GM21619 (cell line): ENCODE measurements around the gene ASGR2.
"Not testable (repeated sequence)": the region's sequence is repeated elsewhere in the genome, so short reads cannot be mapped to it uniquely, and the experiment has no call there.

Source experiments
- ATAC-seq: cut with Tn5 transposase; IDR thresholded peaks from one replicate; pipeline ENCODE4 v1.9.1; 2021; ENCODE audit not compliant: unreplicated experiment

The ASGR2 gene

DNA sequence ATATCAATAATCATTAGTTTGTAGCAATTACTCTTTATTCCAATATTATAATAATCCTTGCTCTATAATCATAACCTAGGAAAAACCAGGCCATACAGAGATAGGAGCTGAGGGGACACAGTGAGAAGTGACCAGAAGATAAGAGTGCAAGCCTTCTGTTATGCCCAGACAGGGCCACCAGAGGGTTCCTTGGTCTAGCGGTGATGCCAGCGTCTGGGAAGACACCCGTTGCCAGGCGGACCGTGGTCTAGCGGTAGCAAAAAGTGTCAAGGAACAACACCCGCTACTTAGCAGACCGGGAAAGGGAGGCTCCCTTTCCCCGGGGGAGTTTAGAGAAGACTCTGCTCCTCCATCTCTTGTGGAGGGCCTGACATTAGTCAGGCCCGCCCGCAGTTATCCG is 11.8 kb upstream of the ASGR2 start:
- not testable (repeated sequence) for ATAC-seq

DNA sequence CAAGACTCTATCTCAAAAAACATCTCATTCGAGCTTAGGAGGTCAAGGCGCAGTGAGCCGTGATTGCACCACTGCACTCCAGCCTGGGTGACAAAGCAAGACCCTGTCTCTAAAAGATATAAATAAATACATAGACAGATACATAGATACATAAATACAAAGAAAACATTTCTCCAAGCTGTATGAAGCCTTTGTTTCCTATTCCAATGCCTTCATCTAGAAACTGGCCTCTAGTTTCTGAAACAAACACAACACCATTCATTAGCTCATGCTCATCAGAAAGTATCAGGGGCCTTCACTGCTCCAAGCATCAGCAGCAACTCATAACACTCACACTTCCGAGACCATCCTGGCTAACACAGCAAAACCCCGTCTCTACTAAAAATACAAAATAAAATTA is 10.3 kb upstream of the ASGR2 start:
- no peak for ATAC-seq

DNA sequence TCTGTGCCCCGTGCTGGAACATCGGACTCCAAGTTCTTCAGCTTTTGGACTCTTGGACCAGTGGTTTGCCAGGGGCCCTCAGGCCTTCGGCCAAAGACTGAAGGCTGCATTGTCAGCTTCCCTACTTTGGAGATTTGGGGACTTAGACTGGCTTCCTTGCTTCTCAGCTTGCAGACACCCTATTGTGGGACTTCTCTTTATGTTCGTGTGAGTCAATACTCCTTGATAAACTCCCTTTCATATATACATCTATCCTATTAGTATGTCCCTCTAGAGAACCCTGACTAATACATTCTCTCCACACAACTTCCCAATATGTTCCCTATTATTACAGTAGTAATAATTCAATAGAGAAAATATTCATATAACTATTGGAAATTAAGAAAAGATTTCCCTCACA is 9.2 kb upstream of the ASGR2 start:
- no peak for ATAC-seq

DNA sequence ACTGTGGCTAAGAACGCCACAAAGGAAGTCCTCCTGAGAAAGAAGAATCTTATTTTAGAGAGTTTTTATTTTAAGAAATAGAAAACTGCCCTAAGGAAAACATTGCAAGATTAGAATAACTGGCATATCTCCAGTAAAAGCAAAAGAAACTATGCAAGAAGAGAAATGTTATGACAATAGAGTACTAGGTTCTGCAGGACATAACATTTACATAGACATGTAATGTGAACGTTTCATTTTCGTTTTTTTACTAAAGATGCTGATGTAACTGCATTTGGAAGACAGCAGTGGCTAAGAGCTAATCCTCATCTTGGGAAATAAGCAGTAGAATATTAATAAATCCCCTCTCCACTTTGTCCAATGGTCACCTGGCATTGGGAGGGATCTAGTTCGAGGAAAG is 7.8 kb upstream of the ASGR2 start:
- ATAC-seq = no peak

DNA sequence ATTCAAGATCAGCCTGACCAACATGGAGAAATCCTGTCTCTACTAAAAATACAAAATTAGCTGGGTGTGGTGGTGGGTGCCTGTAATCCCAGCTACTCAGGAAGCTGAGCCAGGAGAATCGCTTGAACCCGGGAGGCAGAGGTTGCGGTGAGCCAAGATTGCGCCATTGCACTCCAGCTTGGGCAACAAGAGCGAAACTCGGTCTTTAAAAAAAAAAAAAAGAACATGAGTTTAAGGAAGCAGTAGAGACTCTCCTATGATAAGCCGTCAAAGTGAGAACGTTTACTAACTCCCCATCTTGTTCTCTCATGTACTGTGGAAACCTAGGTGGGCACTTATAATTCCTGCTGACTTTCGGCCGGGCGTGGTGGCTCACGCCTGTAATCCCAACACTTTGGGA is 6.0 kb upstream of the ASGR2 start:
- ATAC-seq = not testable (repeated sequence)

DNA sequence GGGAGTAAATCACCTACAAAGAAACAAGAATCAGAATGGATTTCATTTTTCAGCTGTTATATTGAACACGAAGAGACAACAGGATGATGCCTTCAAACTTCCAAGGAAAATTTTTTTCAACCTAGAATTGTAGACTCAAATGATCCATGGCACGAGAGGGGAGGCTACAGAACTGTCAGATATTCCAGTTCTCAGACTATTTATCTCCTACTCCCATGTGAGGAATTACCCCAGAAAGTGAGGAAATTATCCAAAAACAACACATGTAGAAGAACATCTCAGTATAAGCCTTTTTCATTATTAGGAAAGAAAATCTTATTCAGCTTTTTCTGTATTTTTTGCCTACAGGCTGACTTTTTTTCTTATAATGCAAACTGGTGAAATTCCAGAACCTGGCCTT is 5.5 kb upstream of the ASGR2 start:
- no peak for ATAC-seq

DNA sequence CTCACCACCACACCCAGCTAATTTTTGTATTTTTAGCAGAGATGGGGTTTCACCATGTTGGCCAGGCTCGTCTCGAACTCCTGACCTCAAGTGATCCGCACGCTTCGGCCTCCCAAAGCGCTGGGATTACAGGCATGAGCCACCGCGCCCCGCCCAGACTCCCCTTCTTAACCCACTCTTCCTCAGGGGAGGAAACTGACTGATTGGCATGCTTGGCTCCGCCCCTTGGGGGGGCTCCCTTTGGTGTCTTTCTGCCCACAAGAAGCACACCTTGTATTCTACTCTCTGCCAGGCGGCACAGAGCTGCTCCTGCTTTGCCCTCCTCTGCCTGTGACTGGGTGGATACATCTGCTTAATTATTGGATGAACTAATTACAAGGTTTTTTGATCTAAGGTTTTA is 4.7 kb upstream of the ASGR2 start:
- no peak for ATAC-seq

DNA sequence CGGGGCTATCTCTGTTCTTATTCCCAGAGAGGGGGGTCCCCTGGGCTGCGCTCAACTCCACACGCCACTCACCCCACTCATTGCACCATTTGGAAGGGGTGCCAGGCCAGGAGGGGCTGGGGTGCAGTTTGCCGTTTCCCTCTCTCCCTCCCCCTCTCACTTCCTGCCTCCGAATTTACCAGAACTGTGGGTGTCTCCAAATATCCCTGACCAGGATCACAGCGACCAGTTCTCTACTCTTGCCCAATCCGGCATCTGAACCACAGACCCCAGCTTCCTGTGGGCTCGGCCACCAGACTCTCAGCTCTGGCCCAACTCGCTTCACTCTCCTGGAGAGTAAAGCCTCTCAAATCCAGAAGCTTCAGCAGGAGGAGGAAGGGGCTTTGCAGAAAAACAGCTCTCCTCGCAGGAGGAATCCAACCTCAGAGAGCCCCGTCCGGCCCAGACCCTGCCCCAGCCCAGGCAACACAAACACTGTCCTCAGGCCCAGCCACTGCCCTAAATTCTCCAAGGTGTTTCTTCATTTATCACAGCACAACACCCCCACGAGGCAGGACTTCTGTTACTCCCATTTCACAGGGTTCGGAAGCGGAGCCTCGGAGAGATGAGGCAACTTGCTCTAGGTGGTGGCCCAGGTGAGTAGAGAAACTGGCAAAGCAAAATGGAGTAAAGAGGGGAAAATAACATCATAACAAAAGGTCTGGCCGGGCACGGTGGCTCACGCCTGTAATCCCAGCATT is 423 bp upstream of the ASGR2 start:
- no peak for ATAC-seq

DNA sequence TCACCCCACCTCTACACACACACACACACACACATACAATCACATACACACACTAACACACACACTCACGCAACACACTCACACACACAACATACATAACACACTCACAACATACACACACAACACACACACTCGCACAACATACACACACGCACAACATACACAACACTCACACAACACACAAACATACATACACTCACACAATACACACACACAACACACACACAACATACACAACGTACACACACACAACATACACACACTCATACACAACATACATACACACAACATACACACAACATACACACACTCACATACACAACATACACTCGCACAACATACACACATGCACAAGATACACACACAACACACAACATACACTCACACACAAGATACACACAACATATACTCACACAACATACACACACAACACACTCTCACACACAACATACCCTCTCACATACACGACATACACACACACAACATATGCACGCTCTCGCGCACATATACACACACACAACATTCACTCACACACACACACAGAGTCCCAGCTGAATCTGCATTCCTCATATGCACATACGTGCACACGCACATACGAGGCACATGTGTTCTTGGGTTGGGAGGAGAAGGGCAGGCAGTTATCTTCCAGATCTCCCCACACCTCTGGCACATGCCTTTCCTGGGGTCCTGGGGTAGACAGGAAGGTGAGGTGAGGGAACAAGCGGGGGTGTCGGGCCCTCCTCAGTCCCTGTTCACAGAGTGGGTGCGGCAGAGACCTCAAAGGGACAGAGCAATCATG is 1.1 kb downstream of the ASGR2 start:
- no peak for ATAC-seq

DNA sequence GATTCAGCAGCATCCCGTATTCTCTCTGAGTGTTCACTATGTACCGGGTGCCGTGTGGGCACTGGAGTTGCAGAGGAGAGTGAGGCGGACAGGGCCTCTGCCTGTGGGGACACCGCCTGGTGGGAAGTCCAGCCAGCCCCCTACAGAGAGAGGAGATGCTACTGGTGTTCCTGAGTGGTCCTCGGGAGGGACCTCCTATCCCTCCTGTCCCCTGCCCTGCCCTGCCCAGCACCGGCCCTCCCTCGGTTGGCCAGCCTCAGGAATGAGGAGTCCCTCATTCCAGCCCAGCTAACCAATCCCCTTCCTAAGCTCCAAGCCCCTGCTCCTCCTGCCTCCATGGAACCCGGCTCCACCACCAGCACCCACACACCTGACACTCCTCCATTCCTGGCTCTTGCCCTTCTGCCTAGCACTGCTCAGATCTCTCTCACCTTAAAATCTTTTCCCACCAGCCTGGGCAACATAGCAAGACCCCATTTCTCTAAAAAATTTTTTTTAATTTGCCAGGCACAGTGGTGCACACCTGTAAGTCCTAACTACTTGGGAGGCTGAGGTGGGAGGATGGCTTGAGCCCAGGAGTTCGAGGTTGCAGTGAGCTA is 2.0 kb downstream of the ASGR2 start:
- ATAC-seq = no peak

DNA sequence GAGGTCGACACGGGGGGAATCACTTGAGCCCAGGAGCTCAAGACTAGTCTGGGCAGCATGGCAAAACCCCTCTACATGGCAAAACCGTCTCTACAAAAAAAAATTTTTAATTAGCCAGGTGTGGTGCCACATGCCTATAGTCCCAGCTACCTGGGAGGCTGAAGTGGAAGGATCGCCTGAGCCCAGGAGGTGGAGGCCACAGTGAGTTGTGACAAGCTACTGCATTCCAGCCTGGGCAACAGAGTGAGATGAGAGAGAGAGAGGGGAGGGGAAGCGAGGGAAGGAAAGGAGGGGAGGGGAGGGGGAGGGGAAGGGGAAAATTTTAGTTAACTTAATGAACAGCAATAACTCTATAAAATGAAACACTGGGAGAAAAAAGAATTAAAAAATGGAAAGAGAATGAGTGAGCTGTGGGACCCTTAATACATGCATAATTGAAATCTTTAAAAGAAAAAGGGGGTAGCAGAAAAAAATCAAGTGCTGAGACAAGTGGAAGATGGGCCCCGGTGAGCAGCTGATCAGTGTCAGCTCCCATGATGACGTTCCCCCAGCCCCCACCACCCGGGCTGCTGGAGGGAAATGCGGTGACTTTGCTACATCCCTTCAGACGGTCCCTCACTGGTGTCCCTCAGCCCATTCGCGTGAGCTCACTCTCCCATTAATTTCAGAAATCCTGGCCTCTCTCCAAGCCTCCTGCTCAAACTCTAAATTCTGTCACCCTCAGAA is 2.7 kb downstream of the ASGR2 start:
- no peak for ATAC-seq

DNA sequence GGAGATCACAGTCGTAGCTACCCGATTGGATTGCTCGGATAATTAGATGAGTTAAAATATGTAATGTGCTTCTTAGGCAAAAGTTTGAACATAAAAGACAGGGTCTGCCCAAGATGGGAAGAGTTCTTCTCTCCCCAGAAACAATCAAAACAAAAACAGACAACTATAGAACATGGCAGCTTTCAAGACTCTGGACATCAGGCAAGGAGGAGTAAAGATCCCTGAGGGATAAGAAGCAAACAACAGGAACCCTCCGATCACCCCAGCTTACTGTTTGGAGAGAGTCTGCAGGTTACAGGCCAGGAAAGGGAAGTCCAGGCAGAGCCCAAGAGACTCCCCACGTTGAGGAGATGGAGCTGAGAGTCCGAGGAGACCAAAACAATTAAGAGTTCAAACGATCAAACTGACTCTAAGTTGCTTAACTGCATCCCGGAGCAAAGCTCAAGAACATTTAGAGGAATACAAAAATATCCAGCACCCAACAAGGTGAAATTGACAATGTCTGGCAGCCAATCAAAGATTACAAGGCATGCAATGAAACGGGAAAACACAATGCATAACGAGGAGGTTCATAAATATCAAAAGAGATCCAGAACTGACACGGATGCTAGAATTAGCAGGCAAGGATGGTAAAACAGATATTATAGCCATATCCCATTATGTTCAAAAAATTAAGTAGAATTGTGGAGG is 3.9 kb downstream of the ASGR2 start:
- no peak for ATAC-seq

DNA sequence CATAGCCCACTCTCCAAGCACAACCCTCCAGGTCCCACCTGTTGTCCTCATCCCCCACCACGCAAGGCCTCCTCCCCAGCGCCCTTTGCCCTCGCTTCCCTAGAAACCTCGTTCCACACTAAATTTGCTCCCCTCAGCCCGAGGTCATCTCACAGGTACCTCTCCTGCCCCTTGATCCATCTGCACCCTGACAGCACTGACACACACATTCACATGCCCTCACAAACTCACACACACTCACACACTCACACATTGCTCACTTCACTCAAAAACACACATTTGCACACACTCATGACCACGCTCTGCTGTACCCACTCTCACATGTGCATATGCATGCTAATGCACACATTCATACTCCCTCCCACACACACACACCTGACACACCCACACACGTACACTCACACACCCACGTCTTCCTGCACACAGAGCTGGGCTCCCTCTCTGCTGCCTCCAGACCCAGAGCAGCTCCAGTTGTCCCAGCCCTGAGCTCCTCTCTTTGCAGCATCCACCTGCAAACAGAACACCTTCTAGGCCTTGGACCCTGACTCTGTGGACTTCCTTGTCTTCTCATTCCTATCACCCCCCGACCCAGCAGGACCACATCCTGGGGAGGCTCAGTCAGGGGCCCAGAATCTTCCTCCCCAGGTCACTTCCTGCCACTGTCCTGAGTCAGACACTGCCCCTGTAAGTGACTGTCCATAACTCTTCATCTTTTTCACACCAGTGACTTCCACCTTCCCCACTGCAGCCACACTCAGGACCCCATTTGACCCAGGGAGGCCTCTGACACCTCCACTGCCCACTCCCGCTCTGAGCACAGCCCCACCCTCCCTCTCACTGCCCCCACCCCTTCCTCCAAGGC is 4.9 kb downstream of the ASGR2 start:
- no peak for ATAC-seq

DNA sequence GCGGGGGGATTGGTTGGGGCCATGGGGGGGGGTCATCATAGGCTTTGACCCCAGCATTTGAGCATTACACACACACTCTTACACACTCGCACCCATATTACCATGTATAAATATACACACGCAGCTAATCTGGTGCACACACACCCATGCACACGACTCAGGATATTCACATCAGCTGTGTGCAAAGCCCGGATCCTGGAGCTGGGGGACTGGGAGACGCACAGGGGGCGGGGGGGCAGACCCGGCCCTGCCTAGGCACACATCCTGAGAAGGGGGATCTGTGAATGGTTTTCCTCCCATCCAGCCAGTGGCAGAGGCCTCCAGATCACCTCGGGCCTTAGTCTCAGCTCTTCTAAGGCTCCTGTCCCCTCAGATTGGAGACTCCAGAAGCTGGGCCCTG is 5.6 kb downstream of the ASGR2 start:
- ATAC-seq = no peak

DNA sequence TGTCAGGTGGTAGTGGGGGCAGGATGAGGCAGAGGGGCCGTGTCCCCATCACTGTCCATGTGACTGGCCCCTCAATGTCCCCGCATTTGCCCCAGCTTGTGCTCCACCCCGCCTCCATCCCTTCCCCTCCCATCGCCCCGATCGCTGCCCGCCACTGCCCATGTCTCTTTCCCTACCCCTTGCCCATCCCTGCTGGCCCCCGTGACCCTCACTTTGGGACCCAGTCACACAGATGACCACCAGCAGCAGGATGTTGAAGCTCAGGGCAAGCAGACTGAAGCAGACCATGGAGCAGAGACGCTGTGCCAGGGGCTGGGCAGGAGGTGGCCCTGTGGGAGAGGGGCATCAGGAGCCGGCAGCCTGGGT is 6.1 kb downstream of the ASGR2 start:
- ATAC-seq = no peak

DNA sequence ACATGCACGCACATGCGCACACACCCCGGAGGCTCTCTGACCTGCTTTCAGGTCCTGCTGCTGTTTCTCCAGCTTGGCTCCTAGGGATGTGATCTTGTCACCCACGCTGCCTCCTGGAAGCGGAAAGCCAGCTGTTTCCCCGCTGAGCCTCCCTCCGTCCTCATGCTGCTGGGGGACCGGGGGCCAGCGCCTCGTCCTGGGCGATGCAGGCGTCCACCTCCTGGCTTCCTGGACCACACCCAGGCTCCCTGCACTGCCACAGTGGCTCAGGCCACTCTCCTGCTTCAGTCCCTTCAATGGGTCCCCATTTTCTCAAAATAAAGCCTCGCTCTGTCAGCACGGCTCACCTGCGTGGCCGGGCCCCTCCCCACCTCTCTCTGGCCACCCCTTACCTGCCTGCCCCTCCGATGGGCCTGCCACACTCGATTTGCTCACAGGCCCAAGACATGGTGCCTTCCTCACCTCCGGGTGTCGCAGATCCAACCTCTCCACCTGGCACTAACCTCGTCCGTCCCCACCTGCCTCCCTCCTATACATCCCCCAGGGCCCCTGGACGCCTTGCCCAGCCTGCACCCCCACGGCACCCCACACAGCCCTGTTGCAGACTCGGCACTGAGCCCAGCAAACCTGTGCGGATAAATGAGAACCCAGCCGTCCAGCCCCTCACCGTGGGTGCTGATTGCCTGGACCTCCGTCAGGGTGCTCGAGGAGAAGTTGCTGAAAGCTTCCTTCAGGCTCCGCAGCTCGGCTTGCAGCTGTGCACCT is 6.6 kb downstream of the ASGR2 start:
- ATAC-seq = no peak

DNA sequence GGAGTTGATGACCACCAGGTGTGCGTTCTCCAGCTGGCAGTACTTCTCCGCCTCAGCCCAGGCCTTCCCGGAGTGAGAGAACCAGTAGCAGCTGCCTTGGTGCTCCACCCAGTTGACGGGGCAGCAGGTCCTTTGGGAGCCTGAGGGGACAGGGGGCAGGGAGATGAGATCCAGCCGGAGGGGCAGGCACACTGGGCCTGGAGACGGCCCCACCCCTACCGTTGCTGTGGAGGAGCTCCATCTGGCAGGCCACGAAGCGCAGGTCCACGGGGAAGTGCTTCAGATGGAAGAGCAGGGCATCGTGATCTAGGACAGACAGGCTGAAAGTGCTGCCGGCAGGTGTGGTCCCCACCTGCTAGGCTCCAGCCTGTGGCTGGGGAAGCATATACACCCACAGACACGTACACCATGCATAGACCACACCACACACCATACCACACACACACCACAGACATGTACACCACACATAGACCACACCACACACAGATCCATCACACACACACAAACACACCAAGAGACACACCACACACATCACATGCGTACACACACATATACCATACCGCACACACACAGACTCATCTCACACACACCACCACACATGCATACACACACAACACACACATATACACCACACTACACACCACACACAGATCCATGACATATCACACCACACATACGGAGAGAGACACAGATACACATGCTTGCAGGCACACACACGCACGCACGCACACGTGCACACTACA is 7.4 kb downstream of the ASGR2 start:
- ATAC-seq = no peak

DNA sequence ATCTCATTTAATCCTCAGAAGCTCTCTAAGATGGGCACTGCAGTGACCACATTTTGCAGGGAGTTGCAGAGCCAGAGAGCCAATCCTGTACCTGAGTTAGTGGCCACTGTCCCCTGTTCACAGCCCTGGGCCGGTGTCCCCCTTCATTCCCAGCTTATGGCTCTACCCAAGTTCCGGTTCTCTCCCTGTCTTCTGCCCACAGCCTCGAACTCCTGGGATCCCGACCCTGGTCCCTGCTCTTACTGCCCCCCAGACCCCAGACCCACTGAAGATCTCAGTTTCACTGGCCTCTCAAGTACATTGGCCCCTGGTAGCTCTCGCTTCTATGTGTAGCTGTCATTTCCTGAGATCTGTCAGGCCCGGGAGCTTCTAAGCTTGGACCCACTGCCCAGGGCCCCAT is 12.2 kb downstream of the ASGR2 start:
- no peak for ATAC-seq

DNA sequence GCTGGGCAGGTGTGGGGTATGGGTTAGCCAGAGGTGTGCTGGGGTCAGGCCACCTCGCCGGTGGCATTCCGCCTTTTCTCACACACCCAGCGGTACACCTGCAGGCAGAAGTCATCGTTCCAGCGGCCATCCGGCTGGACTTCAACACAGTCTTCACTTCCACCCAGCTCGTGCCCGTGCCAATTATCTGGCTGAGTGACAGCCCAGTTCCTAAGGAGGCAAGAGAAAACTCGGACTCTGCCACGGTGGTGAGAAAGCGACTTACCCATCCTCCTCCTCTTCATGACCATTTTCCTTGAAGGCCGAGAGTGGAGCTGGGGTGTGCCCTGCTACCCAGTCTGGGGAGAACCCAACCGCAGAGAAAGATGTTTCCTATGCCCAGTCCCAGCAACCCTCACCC is 13.1 kb downstream of the ASGR2 start:
- no peak for ATAC-seq
